Fibroblast of lung (primary cell): ENCODE measurements around the gene PRDM16. TPM values are rescaled to one million over a fixed set of nuclear protein-coding genes. Genes with fewer than 3 reads are reported as not detected.

ENCODE experiments used
- DNase-seq, 2 donors: peaks; one replicate each; pipeline versions ENCODE4 v3.0.0 to v3.0.0-alpha.2; 2010; ENCODE audit warnings: low read depth in 2 of 2
- H2AFZ ChIP-seq: 2 replicates; pipeline ENCODE4 v1.5.1; 2012; ENCODE audit warnings: low read length, control low read depth, inconsistent platforms
- H3K27ac ChIP-seq: 2 replicates; pipeline ENCODE4 v1.5.1; 2011; ENCODE audit warnings: low read length, control low read depth; ENCODE audit not compliant: insufficient read depth
- H3K27me3 ChIP-seq: 2 replicates; pipeline ENCODE4 v1.5.1; 2011; ENCODE audit warnings: mild to moderate bottlenecking, low read length; ENCODE audit not compliant: control insufficient read depth, insufficient read depth
- H3K36me3 ChIP-seq: 2 replicates; pipeline ENCODE4 v1.5.1; 2011; ENCODE audit warnings: low read length; ENCODE audit not compliant: control insufficient read depth, insufficient read depth
- H3K4me1 ChIP-seq: 2 replicates; pipeline ENCODE4 v1.5.1; 2011; ENCODE audit warnings: low read length; ENCODE audit not compliant: control insufficient read depth, insufficient read depth; ENCODE audit errors: extremely low read depth
- H3K4me2 ChIP-seq: 2 replicates; pipeline ENCODE4 v1.5.1; 2011; ENCODE audit warnings: low read length, control low read depth; ENCODE audit not compliant: insufficient read depth; ENCODE audit errors: extremely low read depth
- H3K4me3 ChIP-seq, 4 experiments: fragments of 200-600 bp in 1 of 4; sonication (generic) in 1 of 4; replicated peaks in 1 of 4; 2 replicates each; pipeline ENCODE4 v1.5.1; 2011 to 2016; ENCODE audit warnings: low read length in 4 of 4, low read depth in 3 of 4, mild to moderate bottlenecking in 3 of 4, control low read depth in 2 of 4, inconsistent platforms in 1 of 4, mixed read lengths in 1 of 4; ENCODE audit not compliant: insufficient read depth in 1 of 4; ENCODE audit errors: control extremely low read depth in 1 of 4
- H3K79me2 ChIP-seq: 2 replicates; pipeline ENCODE4 v1.5.1; 2012; ENCODE audit warnings: mild to moderate bottlenecking, low read length, inconsistent platforms; ENCODE audit not compliant: control insufficient read depth, insufficient read depth
- H3K9ac ChIP-seq: 2 replicates; pipeline ENCODE4 v1.5.1; 2011; ENCODE audit warnings: mild to moderate bottlenecking, low read length, control low read depth; ENCODE audit not compliant: insufficient read depth
- H3K9me3 ChIP-seq: 2 replicates; pipeline ENCODE4 v1.5.1; 2012; ENCODE audit warnings: low read depth, low read length; ENCODE audit not compliant: control insufficient read depth, insufficient read depth
- H4K20me1 ChIP-seq: 2 replicates; pipeline ENCODE4 v1.5.1; 2011; ENCODE audit warnings: low read length; ENCODE audit not compliant: control insufficient read depth, insufficient read depth; ENCODE audit errors: extremely low read depth
- EZH2 ChIP-seq: IDR thresholded peaks from 2 replicates; pipeline ENCODE4 v1.5.1; 2012; ENCODE audit warnings: low read length, control low read depth, mild to moderate bottlenecking; ENCODE audit errors: missing control alignments
- polyA plus RNA-seq, 2 donors: library from polyadenylated mRNA; depleted of rRNA in 1 of 2; stranded (reverse) in 1 of 2; unstranded in 1 of 2; fragments of >200 nt; gene quantifications; 2 replicates each; pipeline ENCODE4 v1.2.1, GENCODE V29; 2011 to 2012; ENCODE audit warnings: missing spikeins in 1 of 2
- total RNA-seq: library from RNA; depleted of rRNA; stranded (reverse); fragments of >200 nt; gene quantifications from 2 replicates; pipeline ENCODE4 v1.2.1, GENCODE V29; 2014
- TF ChIP-seq, protein P1 (sequence below), 2 donors: IDR thresholded peaks in 1 of 2; conservative IDR thresholded peaks in 1 of 2; 1 replicate in 1 of 2; 2 replicates in 1 of 2; pipeline ENCODE4 v1.5.1; 2011 to 2012; ENCODE audit warnings: low read length in 2 of 2, control low read depth in 1 of 2, inconsistent platforms in 1 of 2, low read depth in 1 of 2, mild to moderate bottlenecking in 1 of 2

The PRDM16 gene
- total and polyA plus RNA-seq, 2 donors (not counting 1 experiment from before 2014, with no cell fraction given), result 0.30 to 1.8 TPM

DNA sequence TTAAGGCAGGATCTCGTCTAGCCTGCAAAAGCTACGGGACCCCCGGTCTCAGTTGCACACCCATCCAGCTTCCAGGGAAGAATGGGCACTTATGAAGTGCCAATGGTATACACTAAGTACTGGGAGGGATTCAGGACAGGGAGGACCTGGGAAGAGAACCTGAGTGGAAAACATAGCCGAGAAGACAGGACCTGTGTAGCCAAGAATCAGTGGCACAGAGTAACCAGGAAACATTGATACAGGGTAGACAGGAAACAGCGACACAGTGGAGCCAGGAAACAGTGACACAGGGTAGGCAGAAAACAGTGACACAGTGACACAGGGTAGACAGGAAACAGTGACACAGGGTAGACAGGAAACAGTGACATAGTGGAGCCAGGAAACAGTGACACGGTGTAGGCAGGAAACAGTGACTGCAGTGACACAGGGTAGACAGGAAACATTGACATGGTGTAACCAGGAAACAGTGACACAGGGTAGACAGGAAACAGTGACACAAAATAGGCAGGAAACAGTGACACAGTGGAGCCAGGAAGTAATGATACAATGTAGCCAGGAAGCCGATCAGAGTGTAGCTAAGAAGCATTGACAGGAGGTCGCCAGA lies 247.4 kb downstream of the PRDM16 start:
- Histone ChIP-seq H3K4me2 (no peak overlapping the region), H2AFZ (no peak overlapping the region), H4K20me1 (no peaks in the 10 kb centered on the region), H3K9me3 (no peaks in the 10 kb centered on the region), H3K4me1 (peaks cover 23% of the 10 kb centered on the region), H3K9ac (no peak overlapping the region), H3K79me2 (no peaks in the 10 kb centered on the region), H3K27me3 (no peaks in the 10 kb centered on the region), H3K36me3 (no peaks in the 10 kb centered on the region), H3K4me3 (no peak overlapping the region), H3K27ac (no peak overlapping the region)
- no peak for TF ChIP-seq EZH2
- TF ChIP-seq, protein P1, sequence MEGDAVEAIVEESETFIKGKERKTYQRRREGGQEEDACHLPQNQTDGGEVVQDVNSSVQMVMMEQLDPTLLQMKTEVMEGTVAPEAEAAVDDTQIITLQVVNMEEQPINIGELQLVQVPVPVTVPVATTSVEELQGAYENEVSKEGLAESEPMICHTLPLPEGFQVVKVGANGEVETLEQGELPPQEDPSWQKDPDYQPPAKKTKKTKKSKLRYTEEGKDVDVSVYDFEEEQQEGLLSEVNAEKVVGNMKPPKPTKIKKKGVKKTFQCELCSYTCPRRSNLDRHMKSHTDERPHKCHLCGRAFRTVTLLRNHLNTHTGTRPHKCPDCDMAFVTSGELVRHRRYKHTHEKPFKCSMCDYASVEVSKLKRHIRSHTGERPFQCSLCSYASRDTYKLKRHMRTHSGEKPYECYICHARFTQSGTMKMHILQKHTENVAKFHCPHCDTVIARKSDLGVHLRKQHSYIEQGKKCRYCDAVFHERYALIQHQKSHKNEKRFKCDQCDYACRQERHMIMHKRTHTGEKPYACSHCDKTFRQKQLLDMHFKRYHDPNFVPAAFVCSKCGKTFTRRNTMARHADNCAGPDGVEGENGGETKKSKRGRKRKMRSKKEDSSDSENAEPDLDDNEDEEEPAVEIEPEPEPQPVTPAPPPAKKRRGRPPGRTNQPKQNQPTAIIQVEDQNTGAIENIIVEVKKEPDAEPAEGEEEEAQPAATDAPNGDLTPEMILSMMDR (conservative IDR thresholded peaks at IDR 0.05 in 1 of 2, IDR thresholded peaks at IDR 0.05 in 1 of 2; ENCODE audit: low read depth in 1 of 2, low read length in 2 of 2), result no peak
- DNase-seq, result no peak

DNA sequence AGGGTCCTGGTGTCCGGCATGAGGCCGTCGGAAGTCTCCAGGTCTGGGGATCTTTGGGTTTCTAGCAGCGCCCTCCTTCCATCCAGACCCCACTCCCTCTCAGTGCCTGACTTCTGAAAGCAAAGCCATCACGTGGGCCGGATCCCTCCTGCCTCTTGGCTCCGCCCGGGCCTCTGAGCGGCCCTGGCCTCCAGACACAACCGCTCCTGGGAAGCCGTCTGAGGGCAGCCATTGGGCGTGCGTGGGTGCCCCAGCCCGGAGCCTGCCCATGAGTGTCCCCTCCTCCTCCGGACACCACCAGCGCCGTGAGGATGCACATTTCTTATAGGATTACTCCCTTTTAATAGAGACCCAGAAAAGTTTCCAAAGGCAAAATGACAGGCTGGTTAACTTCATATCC lies 248.5 kb downstream of the PRDM16 start:
- H3K27me3 ChIP-seq, result no peaks in the 10 kb centered on the region
- no peak overlapping the region for H3K4me2 ChIP-seq
- no peaks in the 10 kb centered on the region for H3K79me2 ChIP-seq
- H3K4me1 ChIP-seq, result peaks cover 23% of the 10 kb centered on the region
- no peaks in the 10 kb centered on the region for H3K9me3 ChIP-seq
- no peak overlapping the region for H2AFZ ChIP-seq
- no peak overlapping the region for H3K4me3 ChIP-seq
- no peak for TF ChIP-seq EZH2
- TF ChIP-seq, protein P1 (conservative IDR thresholded peaks at IDR 0.05 in 1 of 2, IDR thresholded peaks at IDR 0.05 in 1 of 2; ENCODE audit: low read depth in 1 of 2, low read length in 2 of 2), result no peak
- no peak overlapping the region for H3K27ac ChIP-seq
- DNase-seq, result no peak
- H3K9ac ChIP-seq, result no peak overlapping the region
- H3K36me3 ChIP-seq, result no peaks in the 10 kb centered on the region
- no peaks in the 10 kb centered on the region for H4K20me1 ChIP-seq

DNA sequence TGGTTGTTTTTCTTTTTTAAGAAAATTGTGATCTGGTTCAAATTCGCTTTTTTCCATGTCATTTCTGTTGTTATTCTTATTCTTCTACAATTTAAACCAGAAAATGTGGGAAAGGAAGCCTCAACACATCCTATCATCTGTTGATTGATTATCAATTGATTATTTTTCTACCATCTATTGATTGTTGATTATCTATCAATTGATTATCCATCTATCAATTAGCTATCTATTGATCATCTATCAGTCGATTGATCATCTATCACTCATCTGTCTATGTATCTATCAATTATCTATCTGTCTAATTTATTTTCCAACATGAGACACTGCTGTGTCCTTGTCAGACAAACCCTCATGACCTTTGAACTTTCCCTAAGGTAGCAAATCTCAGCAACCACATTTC lies 249.3 kb downstream of the PRDM16 start:
- peaks cover 3% of the 10 kb centered on the region for H3K27me3 ChIP-seq
- TF ChIP-seq, protein P1 (conservative IDR thresholded peaks at IDR 0.05 in 1 of 2, IDR thresholded peaks at IDR 0.05 in 1 of 2; ENCODE audit: low read depth in 1 of 2, low read length in 2 of 2), result no peak
- no peak for TF ChIP-seq EZH2
- H3K4me2 ChIP-seq, result no peak overlapping the region
- DNase-seq, result no peak
- H3K9me3 ChIP-seq, result no peaks in the 10 kb centered on the region
- H2AFZ ChIP-seq, result no peak overlapping the region
- H3K36me3 ChIP-seq, result no peaks in the 10 kb centered on the region
- no peak overlapping the region for H3K4me3 ChIP-seq
- no peaks in the 10 kb centered on the region for H3K79me2 ChIP-seq
- peaks cover 18% of the 10 kb centered on the region for H3K4me1 ChIP-seq
- H3K27ac ChIP-seq, result no peak overlapping the region
- H3K9ac ChIP-seq, result no peak overlapping the region
- H4K20me1 ChIP-seq, result no peaks in the 10 kb centered on the region
